ENCODE results near the gene SREBF1. TPM values are rescaled to one million over a fixed set of nuclear protein-coding genes. Genes with fewer than 3 reads are reported as not detected.

SREBF1 gene
- total RNA-seq, 1 donor from 2014 or later = 127 TPM

- DNase-seq (ENCODE audit: low spot score) = peak; percentile 72
Measured at GRCh38 chr17:17859909-17860765, 23.4 kb upstream of the SREBF1 start.

- DNase-seq (ENCODE audit: low spot score) = no peak
Measured at GRCh38 chr17:17857496-17857895, 20.7 kb upstream of the SREBF1 start.

- no peak for DNase-seq (ENCODE audit: low spot score)
Measured at GRCh38 chr17:17856386-17856785, 19.6 kb upstream of the SREBF1 start.

- no peak for DNase-seq (ENCODE audit: low spot score)
Measured at GRCh38 chr17:17855976-17856375, 19.2 kb upstream of the SREBF1 start.

GRCh38 chr17:17853811-17854447 is 17.1 kb upstream of the SREBF1 start:
- no peak for DNase-seq (ENCODE audit: low spot score)

- no peak for DNase-seq (ENCODE audit: low spot score)
Measured at GRCh38 chr17:17852930-17853329, 16.1 kb upstream of the SREBF1 start.

GRCh38 chr17:17851103-17852002 is 14.6 kb upstream of the SREBF1 start:
- no peak for DNase-seq (ENCODE audit: low spot score)

- peak; percentile 66 for DNase-seq (ENCODE audit: low spot score)
Measured at GRCh38 chr17:17849845-17850373, 13.1 kb upstream of the SREBF1 start.

- DNase-seq (ENCODE audit: low spot score) = peak; percentile 69
Measured at GRCh38 chr17:17849147-17849820, 12.5 kb upstream of the SREBF1 start.

GRCh38 chr17:17848311-17849082 is 11.7 kb upstream of the SREBF1 start:
- DNase-seq (ENCODE audit: low spot score) = no peak

- no peak for DNase-seq (ENCODE audit: low spot score)
Measured at GRCh38 chr17:17847726-17848125, 10.9 kb upstream of the SREBF1 start.

- DNase-seq (ENCODE audit: low spot score) = no peak
Measured at GRCh38 chr17:17847118-17847689, 10.4 kb upstream of the SREBF1 start.

GRCh38 chr17:17846645-17847044 is 9.9 kb upstream of the SREBF1 start:
- no peak for DNase-seq (ENCODE audit: low spot score)

- DNase-seq (ENCODE audit: low spot score) = no peak
Measured at GRCh38 chr17:17846003-17846402, 9.2 kb upstream of the SREBF1 start.

GRCh38 chr17:17845046-17845775 is 8.4 kb upstream of the SREBF1 start:
- no peak for DNase-seq (ENCODE audit: low spot score)

GRCh38 chr17:17844500-17844899 is 7.7 kb upstream of the SREBF1 start:
- no peak for DNase-seq (ENCODE audit: low spot score)

GRCh38 chr17:17844079-17844478 is 7.3 kb upstream of the SREBF1 start:
- DNase-seq (ENCODE audit: low spot score) = no peak

- DNase-seq (ENCODE audit: low spot score) = no peak
Measured at GRCh38 chr17:17843096-17843495, 6.3 kb upstream of the SREBF1 start.

- DNase-seq (ENCODE audit: low spot score) = no peak
Measured at GRCh38 chr17:17842111-17842876, 5.5 kb upstream of the SREBF1 start.
